Neural progenitor cell (in vitro differentiated cells): ENCODE results near the gene PLAC1.

Source experiments
- CTCF ChIP-seq: fragments of 200-600 bp; sonication (generic); IDR thresholded peaks from 2 replicates; pipeline ENCODE4 v1.5.1; 2017; ENCODE audit warnings: antibody characterized with exemption, mild to moderate bottlenecking
- EZH2phosphoT487 ChIP-seq: fragments of 200-600 bp; sonication (generic); IDR thresholded peaks from 2 replicates; pipeline ENCODE4 v1.6.1; 2017; ENCODE audit warnings: antibody characterized with exemption

- TF ChIP-seq EZH2phosphoT487 (no peak), CTCF (no peak)
Observed at GRCh38 chrX:134544135-134544512, 114.1 kb downstream of the PLAC1 start.
